ENCODE data around the gene AIFM1.

Gene AIFM1

DNA sequence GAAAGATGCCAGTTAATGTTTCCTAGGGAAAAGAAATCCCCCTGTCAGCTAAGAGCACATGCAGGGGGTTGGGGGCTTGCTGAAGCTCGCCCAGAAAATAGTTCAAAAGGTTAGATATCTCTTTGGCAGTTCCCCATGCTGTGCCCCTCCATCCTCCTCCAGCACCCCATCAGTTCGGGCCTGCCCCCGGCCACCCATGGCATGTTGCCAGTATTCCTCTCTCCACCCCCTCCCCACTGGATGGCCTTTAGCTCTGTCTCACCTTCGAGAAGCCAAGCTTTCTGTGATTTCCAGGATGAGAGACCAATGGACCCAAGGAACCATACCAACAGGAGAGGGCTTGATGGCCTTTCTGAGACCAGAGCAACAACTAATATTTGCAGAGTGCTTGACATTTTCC is 11.3 kb upstream of the AIFM1 start:
- no peak overlapping the region for H3K4me3 ChIP-seq
- DNase-seq (ENCODE audit: low spot score): no peak
- H3K27ac ChIP-seq: no peak overlapping the region
- TF ChIP-seq, protein P1, sequence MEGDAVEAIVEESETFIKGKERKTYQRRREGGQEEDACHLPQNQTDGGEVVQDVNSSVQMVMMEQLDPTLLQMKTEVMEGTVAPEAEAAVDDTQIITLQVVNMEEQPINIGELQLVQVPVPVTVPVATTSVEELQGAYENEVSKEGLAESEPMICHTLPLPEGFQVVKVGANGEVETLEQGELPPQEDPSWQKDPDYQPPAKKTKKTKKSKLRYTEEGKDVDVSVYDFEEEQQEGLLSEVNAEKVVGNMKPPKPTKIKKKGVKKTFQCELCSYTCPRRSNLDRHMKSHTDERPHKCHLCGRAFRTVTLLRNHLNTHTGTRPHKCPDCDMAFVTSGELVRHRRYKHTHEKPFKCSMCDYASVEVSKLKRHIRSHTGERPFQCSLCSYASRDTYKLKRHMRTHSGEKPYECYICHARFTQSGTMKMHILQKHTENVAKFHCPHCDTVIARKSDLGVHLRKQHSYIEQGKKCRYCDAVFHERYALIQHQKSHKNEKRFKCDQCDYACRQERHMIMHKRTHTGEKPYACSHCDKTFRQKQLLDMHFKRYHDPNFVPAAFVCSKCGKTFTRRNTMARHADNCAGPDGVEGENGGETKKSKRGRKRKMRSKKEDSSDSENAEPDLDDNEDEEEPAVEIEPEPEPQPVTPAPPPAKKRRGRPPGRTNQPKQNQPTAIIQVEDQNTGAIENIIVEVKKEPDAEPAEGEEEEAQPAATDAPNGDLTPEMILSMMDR (IDR thresholded peaks at IDR 0.05): no peak

DNA sequence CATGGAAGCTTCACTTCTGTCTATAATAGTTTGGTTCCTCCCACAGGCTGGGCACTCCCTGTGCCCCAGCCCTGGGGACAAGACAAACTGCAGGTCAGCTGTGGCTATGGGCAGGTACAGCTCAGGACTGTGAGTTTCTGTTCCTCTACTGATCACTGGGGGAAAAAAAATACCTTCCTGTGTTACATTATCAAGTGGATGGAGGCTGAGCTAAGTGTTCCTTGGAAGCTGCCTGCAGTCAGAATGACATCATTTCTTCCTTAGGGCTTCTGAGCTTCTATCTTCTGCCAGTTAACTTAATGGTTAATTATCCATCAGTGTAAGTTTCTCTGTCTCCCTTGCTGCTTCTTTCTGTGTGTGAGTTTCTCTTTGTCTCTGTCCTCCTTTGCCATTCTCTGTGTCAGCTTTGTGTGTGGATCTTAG is 10.7 kb upstream of the AIFM1 start:
- no peak for DNase-seq (ENCODE audit: low spot score)

DNA sequence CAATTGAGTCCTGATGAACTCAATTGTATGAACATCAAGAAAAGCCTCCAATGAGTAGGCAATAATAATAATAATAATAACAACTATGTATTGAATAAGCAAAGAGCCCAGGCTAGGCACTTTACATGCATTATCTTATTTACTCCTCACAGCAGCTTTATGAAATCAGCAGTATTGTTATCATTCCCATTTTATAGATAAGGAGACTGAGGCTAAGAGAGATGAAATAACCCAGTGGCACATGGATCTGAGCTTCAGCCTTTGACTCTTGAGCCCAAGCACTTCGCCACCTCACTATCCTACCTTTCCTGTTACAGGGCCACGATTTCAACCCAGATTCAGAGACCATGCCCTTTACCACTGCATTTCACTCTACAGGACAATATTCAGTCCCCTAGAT is 9.3 kb upstream of the AIFM1 start:
- Histone ChIP-seq H3K4me3 (no peak overlapping the region), H3K27ac (peak overlapping the region; percentile 77 to 85)
- TF ChIP-seq, protein P1 (IDR thresholded peaks at IDR 0.05): no peak

More for the DNA sequence above, 10.7 kb upstream of the AIFM1 start:
- H3K4me3 ChIP-seq: no peak overlapping the region
- TF ChIP-seq, protein P1 (IDR thresholded peaks at IDR 0.05): no peak
- no peak overlapping the region for H3K27ac ChIP-seq

DNA sequence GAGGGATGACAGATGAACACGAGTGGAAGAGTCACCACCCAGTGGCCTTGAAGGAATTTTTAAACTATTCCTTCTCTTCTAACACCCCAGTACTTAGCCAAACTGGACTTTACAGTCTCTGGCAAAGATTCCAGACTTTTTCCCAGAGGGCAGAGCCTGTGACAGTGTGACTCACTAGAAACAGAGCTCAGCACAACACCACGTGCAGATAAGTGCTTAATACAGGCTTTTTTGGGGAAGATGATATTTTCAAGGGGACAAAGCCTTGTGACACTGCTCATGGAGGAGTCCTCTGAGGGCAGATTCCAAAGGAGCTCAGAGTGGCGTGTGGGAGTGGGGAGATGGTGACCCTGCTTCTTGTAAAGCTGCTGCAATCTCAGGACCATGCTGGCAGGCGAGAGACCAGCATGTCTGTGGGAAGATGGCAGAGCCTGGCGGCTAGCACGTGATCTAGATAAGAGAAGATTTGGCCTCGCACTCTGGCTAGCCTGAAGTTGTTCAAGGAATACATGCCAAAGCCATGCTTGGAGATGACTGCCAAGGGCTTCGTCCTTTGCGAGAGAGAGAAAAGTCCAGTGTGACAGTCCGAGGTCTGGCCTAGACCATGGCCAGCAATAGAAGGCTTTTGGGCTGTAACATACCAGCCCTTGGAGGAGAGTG is 8.5 kb upstream of the AIFM1 start:
- TF ChIP-seq, protein P1 (IDR thresholded peaks at IDR 0.05): no peak
- Histone ChIP-seq H3K4me3 (no peak overlapping the region), H3K27ac (peak overlapping the region; percentile 77 to 85)
- no peak for DNase-seq (ENCODE audit: low spot score)

More for the DNA sequence above, 9.3 kb upstream of the AIFM1 start:
- no peak for DNase-seq (ENCODE audit: low spot score)

DNA sequence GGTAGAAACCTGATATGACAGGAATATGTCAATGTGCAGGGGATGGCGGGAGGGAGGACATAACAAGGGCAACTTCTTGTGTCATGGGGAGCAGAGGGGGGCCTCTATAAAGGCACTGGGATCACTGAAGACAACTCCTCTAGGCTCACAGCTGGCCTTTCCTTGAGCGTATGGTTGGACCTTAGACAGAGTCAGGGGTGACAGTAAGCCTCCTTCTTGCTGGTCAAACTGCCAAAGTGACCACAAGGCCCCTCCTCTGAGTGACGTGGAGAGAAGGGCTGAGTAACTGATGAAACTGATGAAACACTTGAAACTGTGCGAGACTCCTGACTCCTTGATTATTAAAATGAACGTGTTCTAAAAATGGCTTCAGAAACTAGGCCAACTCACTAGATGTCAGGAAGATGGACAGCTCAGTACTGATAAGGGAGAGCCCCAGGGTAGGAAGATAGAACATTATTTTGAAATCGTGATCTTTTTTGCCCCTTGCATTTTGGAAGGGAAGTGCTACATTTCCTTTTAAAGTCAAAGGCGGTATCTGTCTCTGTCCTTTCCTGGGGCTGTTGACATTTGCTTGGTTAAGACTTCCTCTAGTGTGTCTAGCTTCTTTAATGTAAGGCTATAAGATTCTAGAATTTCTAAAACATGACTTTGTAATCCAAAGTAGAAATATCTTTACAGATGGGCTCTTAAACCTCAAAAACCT is 7.7 kb upstream of the AIFM1 start:
- DNase-seq (ENCODE audit: low spot score): no peak
- TF ChIP-seq, protein P1 (IDR thresholded peaks at IDR 0.05): no peak
- no peak overlapping the region for H3K4me3 ChIP-seq
- H3K27ac ChIP-seq: peak overlapping the region; percentile 77 to 85

DNA sequence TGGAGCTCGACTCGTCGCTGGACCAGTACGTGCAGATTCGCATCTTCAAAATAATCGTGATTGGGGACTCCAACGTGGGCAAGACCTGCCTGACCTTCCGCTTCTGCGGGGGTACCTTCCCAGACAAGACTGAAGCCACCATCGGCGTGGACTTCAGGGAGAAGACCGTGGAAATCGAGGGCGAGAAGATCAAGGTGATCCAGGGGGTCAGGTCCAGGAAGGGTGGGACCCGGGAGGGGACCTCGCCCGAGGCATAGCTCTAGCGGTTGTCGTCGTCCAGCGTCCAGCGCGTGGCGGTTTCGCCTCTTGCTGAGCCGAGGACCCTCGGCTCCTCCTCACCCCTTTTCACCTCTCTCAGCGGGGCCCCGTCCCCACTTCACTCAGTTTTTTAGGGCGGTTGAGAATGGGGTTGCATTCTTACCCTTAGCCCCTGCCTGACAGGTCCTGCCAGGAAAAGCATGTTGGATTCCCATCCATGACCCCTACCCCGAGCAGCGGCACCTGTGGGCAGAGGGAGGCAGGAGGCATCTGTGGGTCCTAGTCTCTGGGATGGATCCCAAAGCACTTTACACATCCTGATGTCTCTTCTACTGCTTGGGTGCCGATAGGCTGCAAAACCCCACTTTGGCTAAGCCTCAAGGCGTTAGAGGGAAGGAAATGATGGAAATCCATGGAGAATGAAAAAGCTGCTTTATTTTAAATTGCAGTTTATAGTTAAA is 6.6 kb upstream of the AIFM1 start:
- TF ChIP-seq, protein P1 (IDR thresholded peaks at IDR 0.05): no peak
- Histone ChIP-seq H3K4me3 (peak overlapping the region; percentile 71), H3K27ac (peak overlapping the region; percentile 77 to 85)
- DNase-seq (ENCODE audit: low spot score): no peak

Measured in coronary artery (tissue), 2 donors.